ENCODE data around the gene TIMM17A. TPM values are rescaled to one million over a fixed set of nuclear protein-coding genes. Genes with fewer than 3 reads are reported as not detected.

The TIMM17A gene
- total and polyA plus RNA-seq, 4 donors = 29.2 to 77.4 (median 41.6) TPM

DNA sequence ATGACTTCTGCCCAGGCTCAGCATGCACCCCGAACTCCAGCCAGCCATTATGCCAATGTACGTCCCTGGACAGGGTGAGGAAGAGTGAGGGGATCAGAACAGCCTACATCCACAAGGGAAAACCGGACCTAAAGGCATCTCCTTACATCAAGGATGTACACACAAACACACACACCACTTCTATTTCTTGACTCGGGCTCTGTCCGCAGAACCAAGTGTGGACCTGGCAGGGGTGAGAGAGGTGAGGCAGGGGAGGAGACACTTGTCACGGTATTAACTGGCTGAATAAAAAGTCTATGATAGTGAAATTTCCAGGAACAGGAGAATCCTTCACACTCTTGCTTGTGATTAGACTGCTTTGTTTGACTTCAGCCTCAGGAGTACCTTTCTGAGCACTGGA lies 11.3 kb upstream of the TIMM17A start:
- DNase-seq = no peak
- intact Hi-C loops (cut with DNase I) = no loop called here
- Histone ChIP-seq H3K9me3 (ENCODE audit: control insufficient read depth, low read length) (no peaks in the 10 kb centered on the region), H3K36me3 (ENCODE audit: control insufficient read depth in 1 of 2, insufficient read depth in 2 of 2, low read length in 1 of 2) (peaks cover 4 to 8% of the 10 kb centered on the region in 2 donors), H3K27me3 (ENCODE audit: control insufficient read depth in 1 of 2, insufficient read depth in 2 of 2, low read length in 1 of 2) (no peaks in the 10 kb centered on the region), H3K4me1 (ENCODE audit: control insufficient read depth in 1 of 2, insufficient read depth in 2 of 2, low read length in 2 of 2) (peaks cover 5 to 7% of the 10 kb centered on the region in 2 donors), H3K27ac (ENCODE audit: low read depth in 1 of 2, low read length in 2 of 2) (peak overlapping the region; percentile 29 to 83), H3K4me3 (ENCODE audit: low read length in 2 of 2) (peak overlapping the region; percentile 77 to 100)
- no peak for ATAC-seq (ENCODE audit: low FRiP score)
- 6 to 7% methylated on average over 6 of the region's 6 CpGs for WGBS, 2 donors

DNA sequence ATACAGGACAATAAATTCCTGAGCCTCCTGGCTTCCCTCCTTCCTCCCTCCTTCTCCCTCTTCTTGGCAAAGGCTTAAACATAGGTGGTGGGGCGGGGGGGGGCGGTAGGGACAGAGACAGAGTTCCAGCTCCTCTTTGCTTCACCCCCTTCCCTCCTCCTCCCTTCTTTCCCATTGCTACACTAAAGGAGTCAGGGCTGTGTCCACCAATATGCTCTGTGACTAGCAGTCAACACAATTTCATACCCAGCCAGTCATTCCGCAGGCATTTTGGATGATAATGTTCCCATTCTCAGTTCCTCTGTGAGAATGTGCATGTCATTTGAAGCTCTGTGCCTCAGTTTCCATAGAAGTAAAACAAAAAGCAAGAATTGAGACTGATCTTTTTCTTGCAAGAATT lies 10.7 kb upstream of the TIMM17A start:
- no peak for ATAC-seq (ENCODE audit: low FRiP score)
- no peaks in the 10 kb centered on the region for H3K9me3 ChIP-seq (ENCODE audit: control insufficient read depth, low read length)
- peaks cover 4 to 7% of the 10 kb centered on the region in 2 donors for H3K36me3 ChIP-seq (ENCODE audit: control insufficient read depth in 1 of 2, insufficient read depth in 2 of 2, low read length in 1 of 2)
- WGBS, 2 donors = 2% methylated on average over 3 of the region's 3 CpGs
- intact Hi-C loops (cut with DNase I) = loop anchor here in 1 of 2 donors (1.0 kb wide), 1 partner anchor 49 kb away; no protein-coding TSS in a partner anchor
- H3K4me3 ChIP-seq (ENCODE audit: low read length in 2 of 2) = peak overlapping the region; percentile 77 to 100
- no peak for DNase-seq
- H3K27ac ChIP-seq (ENCODE audit: low read depth in 1 of 2, low read length in 2 of 2) = peak overlapping the region; percentile 79 to 83
- H3K27me3 ChIP-seq (ENCODE audit: control insufficient read depth in 1 of 2, insufficient read depth in 2 of 2, low read length in 1 of 2) = no peaks in the 10 kb centered on the region
- peaks cover 2 to 4% of the 10 kb centered on the region in 2 donors for H3K4me1 ChIP-seq (ENCODE audit: control insufficient read depth in 1 of 2, insufficient read depth in 2 of 2, low read length in 2 of 2)

DNA sequence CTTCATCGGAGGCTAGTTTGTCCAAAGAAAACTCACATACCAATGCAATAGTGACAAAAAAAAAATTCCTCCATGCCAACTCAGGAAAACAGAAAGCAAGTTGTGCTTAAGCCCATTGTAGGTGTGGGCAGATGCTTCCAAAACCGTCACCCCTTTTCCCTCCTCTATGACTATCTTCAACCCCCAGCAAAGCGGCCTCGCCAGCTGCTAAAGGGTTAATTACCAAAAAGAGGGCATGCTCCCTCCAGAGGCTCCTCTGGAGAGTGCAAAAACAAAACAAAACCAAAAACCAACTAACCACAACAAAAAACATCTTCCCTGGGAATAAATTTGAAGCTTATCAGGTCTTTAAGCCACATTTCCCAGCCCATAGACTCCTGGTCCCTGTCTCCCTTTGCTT lies 10.1 kb upstream of the TIMM17A start:
- Histone ChIP-seq H3K4me3 (ENCODE audit: low read length in 2 of 2) (peak overlapping the region; percentile 77 to 100), H3K9me3 (ENCODE audit: control insufficient read depth, low read length) (no peaks in the 10 kb centered on the region), H3K27ac (ENCODE audit: low read depth in 1 of 2, low read length in 2 of 2) (peak overlapping the region; percentile 86), H3K36me3 (ENCODE audit: control insufficient read depth in 1 of 2, insufficient read depth in 2 of 2, low read length in 1 of 2) (peaks cover 4 to 6% of the 10 kb centered on the region in 2 donors), H3K27me3 (ENCODE audit: control insufficient read depth in 1 of 2, insufficient read depth in 2 of 2, low read length in 1 of 2) (no peaks in the 10 kb centered on the region), H3K4me1 (ENCODE audit: control insufficient read depth in 1 of 2, insufficient read depth in 2 of 2, low read length in 2 of 2) (peaks cover 2 to 3% of the 10 kb centered on the region in 2 donors)
- DNase-seq (no peak), ATAC-seq (ENCODE audit: low FRiP score) (no peak)
- WGBS, 2 donors = 2% methylated on average over 4 of the region's 4 CpGs
- intact Hi-C loops (cut with DNase I) = loop anchor here in 1 of 2 donors (1.0 kb wide), 1 partner anchor 50 kb away; no protein-coding TSS in a partner anchor

DNA sequence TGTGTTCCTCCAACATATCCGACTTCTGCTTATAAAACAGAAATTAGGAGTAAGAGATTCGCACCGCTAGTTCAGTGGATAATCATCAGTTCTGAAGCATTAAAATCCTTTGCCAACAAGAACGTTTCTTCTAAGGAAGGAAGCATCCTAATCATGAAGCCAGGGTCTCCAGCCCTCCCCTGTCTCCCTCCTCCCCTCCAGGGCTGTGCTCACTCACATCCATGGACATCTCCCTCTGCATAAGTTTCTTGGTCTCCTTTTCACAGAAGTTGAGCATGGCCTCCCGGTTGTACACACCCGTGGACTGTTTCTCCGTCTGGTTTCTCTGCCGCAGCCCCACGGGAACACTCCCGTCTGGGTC lies 9.5 kb upstream of the TIMM17A start:
- ATAC-seq (ENCODE audit: low FRiP score) = peak; percentile 3
- intact Hi-C loops (cut with DNase I) = loop anchor here (1.0 to 2.0 kb wide), 4 partner anchors 18 to 51 kb away; no protein-coding TSS in a partner anchor
- no peaks in the 10 kb centered on the region for H3K9me3 ChIP-seq (ENCODE audit: control insufficient read depth, low read length)
- H3K27ac ChIP-seq (ENCODE audit: low read depth in 1 of 2, low read length in 2 of 2) = peak overlapping the region; percentile 86
- peak overlapping the region; percentile 77 to 100 for H3K4me3 ChIP-seq (ENCODE audit: low read length in 2 of 2)
- H3K36me3 ChIP-seq (ENCODE audit: control insufficient read depth in 1 of 2, insufficient read depth in 2 of 2, low read length in 1 of 2) = peaks cover 4 to 6% of the 10 kb centered on the region in 2 donors
- H3K27me3 ChIP-seq (ENCODE audit: control insufficient read depth in 1 of 2, insufficient read depth in 2 of 2, low read length in 1 of 2) = no peaks in the 10 kb centered on the region
- peaks cover 2 to 3% of the 10 kb centered on the region in 2 donors for H3K4me1 ChIP-seq (ENCODE audit: control insufficient read depth in 1 of 2, insufficient read depth in 2 of 2, low read length in 2 of 2)
- 0 to 1% methylated on average over 10 of the region's 10 CpGs for WGBS, 2 donors
- DNase-seq = no peak

DNA sequence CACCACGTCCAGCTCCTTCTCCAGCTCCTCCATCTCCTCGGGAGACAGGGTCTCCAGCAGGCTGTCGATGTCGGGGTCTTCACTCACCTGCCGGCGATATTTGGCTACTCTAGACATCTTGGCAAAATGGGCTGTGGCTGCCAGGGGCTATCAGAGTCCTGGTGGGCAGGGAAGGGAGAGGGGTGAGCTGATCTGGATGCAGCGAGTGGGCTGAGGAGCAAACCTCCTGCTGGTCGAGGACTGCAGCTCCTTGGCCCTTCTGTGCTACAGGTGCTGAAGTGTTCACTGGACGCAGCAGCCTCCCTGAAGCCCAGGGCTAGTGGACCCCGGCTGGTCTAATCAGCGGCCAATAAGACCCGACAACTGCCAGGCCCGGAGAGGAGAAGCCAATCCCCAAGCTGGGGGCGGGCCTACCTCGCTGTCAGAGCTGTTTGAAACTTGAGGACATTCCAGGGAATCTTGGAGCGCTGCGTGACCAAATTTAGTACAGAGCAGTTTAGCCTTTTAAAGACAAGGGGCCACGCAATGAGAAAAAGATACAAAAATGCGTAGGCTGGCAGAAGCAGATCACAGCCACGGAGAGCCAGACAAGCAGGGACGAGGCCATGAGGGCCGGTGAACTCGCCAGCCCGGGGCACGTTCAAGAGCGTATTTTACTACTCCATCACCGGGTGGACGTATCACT lies 8.9 kb upstream of the TIMM17A start, which contains the start of gene LMOD1:
Gene LMOD1, minus strand, starts transcription at position 325 of the 685 bp plus-strand sequence. Its CDS starts 208 bp downstream, at position 117.
- ATAC-seq (ENCODE audit: low FRiP score) (peak; percentile 91), DNase-seq (peak; percentile 95 to 96)
- Histone ChIP-seq H3K36me3 (ENCODE audit: control insufficient read depth in 1 of 2, insufficient read depth in 2 of 2, low read length in 1 of 2) (peaks cover 4 to 6% of the 10 kb centered on the region in 2 donors), H3K27me3 (ENCODE audit: control insufficient read depth in 1 of 2, insufficient read depth in 2 of 2, low read length in 1 of 2) (no peaks in the 10 kb centered on the region), H3K27ac (ENCODE audit: low read depth in 1 of 2, low read length in 2 of 2) (peak within 1 kb of the TSS; percentile 99), H3K9me3 (ENCODE audit: control insufficient read depth, low read length) (no peaks in the 10 kb centered on the region), H3K4me3 (ENCODE audit: low read length in 2 of 2) (peak within 1 kb of the TSS; percentile 77 to 100), H3K4me1 (ENCODE audit: control insufficient read depth in 1 of 2, insufficient read depth in 2 of 2, low read length in 2 of 2) (peaks cover 2 to 3% of the 10 kb centered on the region in 2 donors)
- intact Hi-C loops (cut with DNase I) = loop anchor here (1.0 to 2.0 kb wide), 3 partner anchors 18 to 50 kb away; no protein-coding TSS in a partner anchor
- WGBS, 2 donors = 0 to 1% methylated on average over 28 of the region's 28 CpGs

DNA sequence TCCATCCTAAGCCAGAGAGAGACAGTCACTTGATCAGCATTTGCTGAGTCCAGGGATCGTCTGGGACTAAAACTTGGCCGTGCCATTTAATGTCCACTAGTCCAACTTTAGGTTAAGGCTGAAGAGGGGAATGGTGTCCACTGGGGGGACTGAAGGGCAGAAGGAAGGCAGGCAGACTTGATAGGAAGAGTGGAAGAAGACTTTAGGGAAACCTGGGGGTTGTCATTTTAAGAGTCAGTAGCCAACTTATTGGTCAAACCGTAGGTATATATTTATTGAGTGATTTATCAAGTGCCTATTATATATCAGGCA lies 7.7 kb upstream of the TIMM17A start:
- Histone ChIP-seq H3K9me3 (ENCODE audit: control insufficient read depth, low read length) (no peaks in the 10 kb centered on the region), H3K4me3 (ENCODE audit: low read length in 2 of 2) (peak overlapping the region; percentile 65 to 73), H3K4me1 (ENCODE audit: control insufficient read depth in 1 of 2, insufficient read depth in 2 of 2, low read length in 2 of 2) (peaks cover 2 to 3% of the 10 kb centered on the region in 2 donors), H3K27me3 (ENCODE audit: control insufficient read depth in 1 of 2, insufficient read depth in 2 of 2, low read length in 1 of 2) (no peaks in the 10 kb centered on the region), H3K36me3 (ENCODE audit: control insufficient read depth in 1 of 2, insufficient read depth in 2 of 2, low read length in 1 of 2) (peaks cover 4 to 6% of the 10 kb centered on the region in 2 donors), H3K27ac (ENCODE audit: low read depth in 1 of 2, low read length in 2 of 2) (peak overlapping the region; percentile 99)
- WGBS, 2 donors = 17 to 21% methylated on average over 3 of the region's 3 CpGs
- DNase-seq (no peak), ATAC-seq (ENCODE audit: low FRiP score) (no peak)
- intact Hi-C loops (cut with DNase I) = loop anchor here (2.0 kb wide), 2 partner anchors 43 to 51 kb away; no protein-coding TSS in a partner anchor

DNA sequence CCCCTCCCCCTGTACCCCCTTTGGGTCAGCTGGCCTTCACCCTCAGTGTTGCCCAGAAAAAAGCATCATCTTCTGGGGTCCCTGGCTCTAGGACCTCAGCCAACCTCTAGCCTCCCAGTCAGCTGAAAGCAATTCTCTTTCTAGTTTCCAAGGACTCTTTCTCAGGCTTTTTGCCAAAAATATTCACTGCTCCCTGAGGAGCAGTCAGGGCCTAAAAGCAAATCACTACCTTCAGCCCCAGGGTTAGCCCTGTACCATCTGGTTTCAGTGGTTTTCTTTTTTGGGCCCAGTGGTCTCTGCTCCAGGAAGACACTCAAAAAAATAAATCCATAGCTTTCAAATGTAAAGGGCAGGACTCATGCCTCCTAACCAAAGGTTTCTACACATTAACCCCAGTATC lies 5.8 kb upstream of the TIMM17A start:
- DNase-seq = no peak
- H3K36me3 ChIP-seq (ENCODE audit: control insufficient read depth in 1 of 2, insufficient read depth in 2 of 2, low read length in 1 of 2) = no peaks in the 10 kb centered on the region
- peak overlapping the region in 1 of 2 donors; percentile 49 for H3K27ac ChIP-seq (ENCODE audit: low read depth in 1 of 2, low read length in 2 of 2)
- no peaks in the 10 kb centered on the region for H3K9me3 ChIP-seq (ENCODE audit: control insufficient read depth, low read length)
- intact Hi-C loops (cut with DNase I) = no loop called here
- ATAC-seq (ENCODE audit: low FRiP score) = no peak
- no peak overlapping the region for H3K4me3 ChIP-seq (ENCODE audit: low read length in 2 of 2)
- no peaks in the 10 kb centered on the region for H3K27me3 ChIP-seq (ENCODE audit: control insufficient read depth in 1 of 2, insufficient read depth in 2 of 2, low read length in 1 of 2)
- peaks cover 2 to 3% of the 10 kb centered on the region in 2 donors for H3K4me1 ChIP-seq (ENCODE audit: control insufficient read depth in 1 of 2, insufficient read depth in 2 of 2, low read length in 2 of 2)

DNA sequence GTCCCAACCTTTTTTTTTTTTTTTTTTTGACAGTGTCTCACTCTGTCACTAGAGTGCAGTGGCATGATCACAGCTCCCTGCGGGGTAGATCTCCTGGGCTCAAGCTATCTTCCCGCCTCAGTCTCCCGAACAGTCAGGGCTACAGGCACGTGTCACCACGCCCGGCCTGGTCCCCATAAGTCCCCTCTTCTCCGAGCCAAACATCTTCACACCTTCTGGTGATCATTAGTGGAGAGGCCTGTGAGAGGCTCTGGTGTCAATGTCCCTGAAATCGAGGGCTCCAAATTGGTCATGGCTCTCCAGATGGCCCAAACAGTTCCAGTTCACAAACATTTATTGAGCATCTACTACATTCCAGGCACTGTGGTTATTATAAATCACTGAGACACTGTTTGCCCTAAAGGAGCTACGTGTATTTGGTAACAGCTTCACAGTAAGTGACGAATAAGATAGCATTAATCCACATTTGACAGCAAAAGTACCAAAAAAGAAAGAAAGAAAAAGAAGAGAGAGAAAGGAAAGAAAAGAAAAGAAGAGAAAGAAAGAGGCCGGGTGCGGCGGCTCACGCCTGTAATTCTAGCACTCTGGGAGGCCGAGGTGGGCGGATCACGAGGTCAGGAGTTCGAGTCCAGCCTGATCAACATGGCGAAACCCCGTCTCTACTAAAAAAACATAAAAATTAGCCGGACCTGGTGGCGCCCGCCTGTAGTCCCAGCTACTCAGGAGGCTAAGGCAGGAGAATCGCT lies 867 bp upstream of the TIMM17A start:
- H3K9me3 ChIP-seq (ENCODE audit: control insufficient read depth, low read length) = no peaks in the 10 kb centered on the region
- H3K27me3 ChIP-seq (ENCODE audit: control insufficient read depth in 1 of 2, insufficient read depth in 2 of 2, low read length in 1 of 2) = no peaks in the 10 kb centered on the region
- no peaks in the 10 kb centered on the region for H3K36me3 ChIP-seq (ENCODE audit: control insufficient read depth in 1 of 2, insufficient read depth in 2 of 2, low read length in 1 of 2)
- peak overlapping the region in 1 of 2 donors; percentile 20 for H3K4me3 ChIP-seq (ENCODE audit: low read length in 2 of 2)
- no peaks in the 10 kb centered on the region for H3K4me1 ChIP-seq (ENCODE audit: control insufficient read depth in 1 of 2, insufficient read depth in 2 of 2, low read length in 2 of 2)
- H3K27ac ChIP-seq (ENCODE audit: low read depth in 1 of 2, low read length in 2 of 2) = peak overlapping the region; percentile 24 to 32
- ATAC-seq (ENCODE audit: low FRiP score) = no peak
- no peak for DNase-seq
- 48 to 49% methylated on average over 24 of the region's 24 CpGs for WGBS, 2 donors
- intact Hi-C loops (cut with DNase I) = loop anchor here in 1 of 2 donors (10.0 kb wide), 1 partner anchor 420 kb away; the partner anchor contains the start of gene NAV1

Measured in aorta (tissue), 5 donors.